CD14-positive monocyte (primary cell): ENCODE results near the gene CCT6A. TPM values are rescaled to one million over a fixed set of nuclear protein-coding genes. Genes with fewer than 3 reads are reported as not detected.

Source experiments
- DNase-seq, 3 donors: peaks; one replicate each; pipeline ENCODE4 v3.0.0-alpha.2; 2011 to 2022
- H2AFZ ChIP-seq: 2 replicates; pipeline ENCODE4 v1.6.0; 2012; ENCODE audit warnings: mild to moderate bottlenecking, low read depth, low read length, inconsistent platforms; ENCODE audit not compliant: insufficient read depth, poor library complexity, severe bottlenecking
- H3K27ac ChIP-seq, 2 donors: 1 replicate in 1 of 2; 2 replicates in 1 of 2; pipeline ENCODE4 v1.5.1; 2012 to 2013; ENCODE audit warnings: low read length in 2 of 2, control low read depth in 1 of 2, inconsistent platforms in 1 of 2, low read depth in 1 of 2, mild to moderate bottlenecking in 1 of 2
- H3K27me3 ChIP-seq, 2 donors: one replicate each; pipeline versions ENCODE4 v1.6.0 to v1.6.1; 2011 to 2013; ENCODE audit warnings: low read length in 2 of 2; ENCODE audit not compliant: control insufficient read depth in 2 of 2, insufficient read depth in 2 of 2
- H3K36me3 ChIP-seq, 2 donors: replicated peaks in 1 of 2; 1 replicate in 1 of 2; 2 replicates in 1 of 2; pipeline versions ENCODE4 v1.5.1 to v1.6.1; 2012 to 2013; ENCODE audit warnings: low read length in 2 of 2, control low read depth in 1 of 2, inconsistent platforms in 1 of 2, mild to moderate bottlenecking in 1 of 2; ENCODE audit not compliant: insufficient read depth in 2 of 2, control insufficient read depth in 1 of 2
- H3K4me1 ChIP-seq, 2 donors: 1 replicate in 1 of 2; 2 replicates in 1 of 2; pipeline versions ENCODE4 v1.5.1 to v1.6.1; 2012 to 2013; ENCODE audit warnings: low read length in 2 of 2, control low read depth in 1 of 2, inconsistent platforms in 1 of 2, mild to moderate bottlenecking in 1 of 2, moderate library complexity in 1 of 2; ENCODE audit not compliant: insufficient read depth in 2 of 2, control insufficient read depth in 1 of 2
- H3K4me2 ChIP-seq: replicated peaks from 2 replicates; pipeline ENCODE3; 2012; ENCODE audit warnings: low read length, moderate library complexity, mild to moderate bottlenecking; ENCODE audit not compliant: poor library complexity, severe bottlenecking; ENCODE audit errors: extremely low read depth
- H3K4me3 ChIP-seq, 3 experiments: fragments of 200-600 bp in 1 of 3; sonication (generic) in 1 of 3; replicated peaks in 1 of 3; 1 replicate in 2 of 3; 2 replicates in 1 of 3; pipeline ENCODE4 v1.5.1; 2011 to 2013; ENCODE audit warnings: low read length in 3 of 3, mild to moderate bottlenecking in 3 of 3, control low read depth in 2 of 3, low read depth in 2 of 3, inconsistent platforms in 1 of 3, moderate library complexity in 1 of 3
- H3K79me2 ChIP-seq: 2 replicates; pipeline ENCODE4 v1.6.0; 2012; ENCODE audit warnings: mild to moderate bottlenecking, control low read depth, inconsistent platforms, low read length, moderate library complexity; ENCODE audit not compliant: insufficient read depth
- H3K9ac ChIP-seq: 2 replicates; pipeline ENCODE4 v1.6.0; 2017; ENCODE audit warnings: low read length, mild to moderate bottlenecking; ENCODE audit not compliant: insufficient read depth, poor library complexity, severe bottlenecking
- H3K9me3 ChIP-seq, 2 donors: replicated peaks in 1 of 2; 1 replicate in 1 of 2; 2 replicates in 1 of 2; pipeline versions ENCODE4 v1.5.1 to v1.6.1; 2012 to 2013; ENCODE audit warnings: low read length in 2 of 2, control low read depth in 1 of 2; ENCODE audit not compliant: control insufficient read depth in 1 of 2, insufficient read depth in 1 of 2
- H4K20me1 ChIP-seq: 2 replicates; pipeline ENCODE4 v1.6.0; 2012; ENCODE audit warnings: mild to moderate bottlenecking, low read length, control low read depth, moderate library complexity; ENCODE audit not compliant: insufficient read depth
- H3K27ac Mint-ChIP-seq, 7 donors: one replicate each; pipeline ENCODE4 v1.8.0; 2020; ENCODE audit warnings: mild to moderate bottlenecking in 7 of 7, mixed read lengths in 7 of 7, moderate library complexity in 6 of 7, inconsistent platforms in 2 of 7
- H3K27me3 Mint-ChIP-seq, 3 donors: one replicate each; pipeline ENCODE4 v1.8.0; 2021 to 2022; ENCODE audit warnings: low read depth in 3 of 3, mild to moderate bottlenecking in 3 of 3, mixed read lengths in 3 of 3, moderate library complexity in 3 of 3, inconsistent platforms in 1 of 3
- H3K36me3 Mint-ChIP-seq, 2 donors: one replicate each; pipeline ENCODE4 v1.8.0; 2020; ENCODE audit warnings: mixed read lengths in 2 of 2, inconsistent platforms in 1 of 2, mild to moderate bottlenecking in 1 of 2
- H3K4me1 Mint-ChIP-seq: one replicate; pipeline ENCODE4 v1.8.0; 2020; ENCODE audit warnings: mild to moderate bottlenecking, mixed read lengths
- H3K4me3 Mint-ChIP-seq, 2 donors: one replicate each; pipeline ENCODE4 v1.8.0; 2020; ENCODE audit warnings: mild to moderate bottlenecking in 2 of 2, mixed read lengths in 2 of 2, moderate library complexity in 1 of 2
- H3K9me3 Mint-ChIP-seq, 7 donors: one replicate each; pipeline ENCODE4 v1.8.0; 2020 to 2022; ENCODE audit warnings: mixed read lengths in 7 of 7, mild to moderate bottlenecking in 6 of 7, moderate library complexity in 6 of 7, inconsistent platforms in 2 of 7
- CTCF ChIP-seq: fragments of 200-600 bp; IDR thresholded peaks from one replicate; pipeline ENCODE4 v1.8.0; 2022; ENCODE audit warnings: antibody characterized with exemption, mild to moderate bottlenecking
- WGBS: methylation state at CpG from one replicate; pipeline ENCODE4 v1.1.5; 2013; ENCODE audit warnings: missing lambda C conversion rate; ENCODE audit not compliant: insufficient coverage; 5-methylcytosine and 5-hydroxymethylcytosine counted together
- intact Hi-C, 2 donors: fragments of 100-400 bp; cut with micrococcal nuclease; formaldehyde crosslinking; loops; one replicate each; pipeline versions ENCODE4 v1.15.0 to v1.15.1; 2023
- polyA plus RNA-seq, 3 donors: library from polyadenylated mRNA; depleted of rRNA in 1 of 3; unstranded in 2 of 3; stranded (reverse) in 1 of 3; fragments of 300-500 nt in 2 of 3; fragments of >200 nt in 1 of 3; fragmentation: Illumina TruSeq in 2 of 3; gene quantifications; 1 replicate in 2 of 3; 2 replicates in 1 of 3; pipeline ENCODE4 v1.2.3, GENCODE V29; 2012 to 2021

CCT6A gene
- polyA plus RNA-seq, 3 donors, result 62.3 to 81.4 (median 63.3) TPM

GRCh38 chr7:56105508-56105907 is 53.9 kb downstream of the CCT6A start:
- H3K36me3 Mint-ChIP-seq, result peaks cover 35 to 46% of the 10 kb centered on the region in 2 donors
- peak overlapping the region; percentile 95 to 99 for H3K4me3 Mint-ChIP-seq
- TF ChIP-seq CTCF, result no peak
- intact Hi-C loops, result loop anchor here (5.0 to 10.0 kb wide), 3 partner anchors 43 to 1341 kb away; partner anchors contain the start of genes LANCL2 (in 2 of the 2) and SUMF2 (in 1 of the 2)
- H3K9me3 ChIP-seq, result peaks cover 0 to 3% of the 10 kb centered on the region in 2 donors
- H3K27ac ChIP-seq, result peak overlapping the region; percentile 93 to 97
- H3K27ac Mint-ChIP-seq, result peak overlapping the region; percentile 96 to 99 (median 98)
- peak; percentile 45 to 73 (median 49) for DNase-seq
- peaks cover 25% of the 10 kb centered on the region for H3K4me1 Mint-ChIP-seq
- H3K4me1 ChIP-seq, result peaks cover 22 to 24% of the 10 kb centered on the region in 2 donors
- H3K9ac ChIP-seq, result peak overlapping the region; percentile 89
- peaks cover 7% of the 10 kb centered on the region for H4K20me1 ChIP-seq
- H3K27me3 Mint-ChIP-seq, result peaks cover 0 to 9% (median 2%) of the 10 kb centered on the region in 3 donors
- 19% methylated on average over 3 of the region's 6 CpGs for WGBS
- peaks cover 36 to 41% of the 10 kb centered on the region in 2 donors for H3K36me3 ChIP-seq
- H3K27me3 ChIP-seq, result no peaks in the 10 kb centered on the region
- peaks cover 31% of the 10 kb centered on the region for H3K79me2 ChIP-seq
- H3K4me3 ChIP-seq, result peak overlapping the region; percentile 62 to 97 (median 89)
- peak overlapping the region; percentile 83 for H3K4me2 ChIP-seq
- peak overlapping the region; percentile 83 for H2AFZ ChIP-seq
- peaks cover 10 to 24% (median 18%) of the 10 kb centered on the region in 7 donors for H3K9me3 Mint-ChIP-seq

DNA sequence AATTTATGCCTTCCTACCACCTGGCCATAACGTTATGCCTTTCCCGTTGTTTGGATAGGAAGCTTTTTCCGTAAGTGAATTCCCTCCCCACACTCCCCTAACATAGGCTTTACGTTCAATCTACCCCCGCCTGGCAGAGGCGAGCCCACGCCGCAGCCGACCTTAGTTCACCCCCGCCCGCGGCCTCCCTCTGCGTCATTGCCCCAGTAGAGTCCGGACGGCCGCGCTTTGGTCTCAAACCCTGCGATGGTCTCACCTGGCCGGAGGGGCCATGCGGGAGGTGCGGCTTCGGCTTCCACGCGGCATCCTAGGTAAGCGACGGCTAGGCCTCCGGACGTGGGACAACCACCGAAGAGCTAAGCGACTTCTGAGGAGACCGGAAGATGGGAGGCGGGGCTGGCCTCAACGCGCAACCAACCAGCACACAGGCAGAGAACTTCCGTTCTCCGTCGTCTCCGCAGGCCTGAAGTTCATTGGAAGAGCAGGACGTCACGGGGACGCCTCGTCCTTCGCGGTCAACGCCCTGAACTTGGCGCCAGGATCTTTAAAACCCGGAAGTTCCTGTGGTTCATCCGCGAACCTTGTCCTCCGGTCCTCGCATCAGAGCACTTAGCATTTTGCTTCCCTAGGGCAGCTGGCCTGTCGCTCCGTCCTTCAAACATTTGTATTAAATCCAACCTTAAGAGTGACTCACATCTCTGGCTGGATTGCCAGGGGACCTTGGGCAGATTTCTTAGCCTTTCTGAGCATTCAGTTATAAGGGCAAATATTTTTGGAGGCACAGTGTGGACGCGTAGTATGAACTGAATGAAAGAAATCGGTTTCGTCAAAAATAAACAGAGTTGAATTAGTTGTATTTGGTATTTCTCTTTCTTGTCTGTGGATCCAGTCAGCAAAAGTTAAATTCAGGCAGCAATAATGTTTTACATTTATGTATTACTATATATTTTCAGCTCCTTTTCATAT is 54.8 kb downstream of the CCT6A start, which contains the start of gene CHCHD2:
Gene CHCHD2, minus strand, starts transcription at position 369 of the 966 bp plus-strand sequence. Its CDS starts 63 bp downstream, at position 306.
- H3K4me1 ChIP-seq, result peaks cover 22 to 24% of the 10 kb centered on the region in 2 donors
- no peaks in the 10 kb centered on the region for H3K27me3 ChIP-seq
- H2AFZ ChIP-seq, result peak within 1 kb of the TSS; percentile 83
- H3K4me3 ChIP-seq, result peak within 1 kb of the TSS; percentile 62 to 97 (median 89)
- H3K36me3 ChIP-seq, result peaks cover 27 to 32% of the 10 kb centered on the region in 2 donors
- peaks cover 31% of the 10 kb centered on the region for H3K79me2 ChIP-seq
- WGBS, result under 1% methylated on average over 47 of the region's 57 CpGs
- peaks cover 0 to 3% of the 10 kb centered on the region in 2 donors for H3K9me3 ChIP-seq
- peak within 1 kb of the TSS; percentile 93 to 97 for H3K27ac ChIP-seq
- DNase-seq, result peak; percentile 98 to 99 (median 99)
- H3K4me2 ChIP-seq, result peak within 1 kb of the TSS; percentile 83
- TF ChIP-seq CTCF, result no peak
- H3K36me3 Mint-ChIP-seq, result peaks cover 26 to 38% of the 10 kb centered on the region in 2 donors
- peak within 1 kb of the TSS; percentile 95 to 99 for H3K4me3 Mint-ChIP-seq
- H3K4me1 Mint-ChIP-seq, result peaks cover 25% of the 10 kb centered on the region
- peaks cover 0 to 9% (median 2%) of the 10 kb centered on the region in 3 donors for H3K27me3 Mint-ChIP-seq
- peak within 1 kb of the TSS; percentile 96 to 99 (median 98) for H3K27ac Mint-ChIP-seq
- H3K9me3 Mint-ChIP-seq, result peaks cover 10 to 24% (median 18%) of the 10 kb centered on the region in 7 donors
- peak within 1 kb of the TSS; percentile 89 for H3K9ac ChIP-seq
- intact Hi-C loops, result loop anchor here (1.0 to 10.0 kb wide), 4 partner anchors 44 to 1342 kb away; partner anchors contain the start of genes LANCL2 (in 2 of the 2), NIPSNAP2 (in 1 of the 2) and SUMF2 (in 1 of the 2)
- peaks cover 7% of the 10 kb centered on the region for H4K20me1 ChIP-seq
